ENCODE data around the gene RASGRP3.
A peak's percentile ranks its signal among the peaks of the same experiment; 100 is the strongest.

The RASGRP3 gene

GRCh38 chr2:33492399-33493134 is 16.1 kb downstream of the RASGRP3 start:
- no peak for DNase-seq (ENCODE audit: low read depth)
- no peak for TF ChIP-seq CTCF (IDR thresholded peaks at IDR 0.05; ENCODE audit: low read depth, low read length, missing control alignments)
- no peak overlapping the region; the same call in 1 of the 2 replicates for H3K4me3 ChIP-seq (ENCODE audit: low read depth, low read length)

GRCh38 chr2:33494155-33494779 is 17.8 kb downstream of the RASGRP3 start:
- no peak for DNase-seq (ENCODE audit: low read depth)
- peak overlapping the region; percentile 6; the same call in 1 of the 2 replicates for H3K4me3 ChIP-seq (ENCODE audit: low read depth, low read length)
- TF ChIP-seq CTCF (IDR thresholded peaks at IDR 0.05; ENCODE audit: low read depth, low read length, missing control alignments) = no peak

- no peak for DNase-seq (ENCODE audit: low read depth)
- no peak for TF ChIP-seq CTCF (IDR thresholded peaks at IDR 0.05; ENCODE audit: low read depth, low read length, missing control alignments)
- peak overlapping the region; percentile 35; the same call in 1 of the 2 replicates for H3K4me3 ChIP-seq (ENCODE audit: low read depth, low read length)
Observed at GRCh38 chr2:33494877-33495641, 18.6 kb downstream of the RASGRP3 start.

GRCh38 chr2:33495683-33496082 is 19.2 kb downstream of the RASGRP3 start:
- peak overlapping the region; percentile 35; the same call in 1 of the 2 replicates for H3K4me3 ChIP-seq (ENCODE audit: low read depth, low read length)
- no peak for DNase-seq (ENCODE audit: low read depth)
- no peak for TF ChIP-seq CTCF (IDR thresholded peaks at IDR 0.05; ENCODE audit: low read depth, low read length, missing control alignments)

- H3K4me3 ChIP-seq (ENCODE audit: low read depth, low read length) = peak overlapping the region; percentile 9; the same call in 1 of the 2 replicates
- DNase-seq (ENCODE audit: low read depth) = no peak
- TF ChIP-seq CTCF (IDR thresholded peaks at IDR 0.05; ENCODE audit: low read depth, low read length, missing control alignments) = no peak
Observed at GRCh38 chr2:33496150-33496549, 19.7 kb downstream of the RASGRP3 start.

GRCh38 chr2:33496726-33497125 is 20.3 kb downstream of the RASGRP3 start:
- no peak for DNase-seq (ENCODE audit: low read depth)
- peak overlapping the region; percentile 14; the same call in 1 of the 2 replicates for H3K4me3 ChIP-seq (ENCODE audit: low read depth, low read length)
- no peak for TF ChIP-seq CTCF (IDR thresholded peaks at IDR 0.05; ENCODE audit: low read depth, low read length, missing control alignments)
